ENCODE measurements around the gene PHF5A. TPM values are rescaled to one million over a fixed set of nuclear protein-coding genes. Genes with fewer than 3 reads are reported as not detected.

Gene PHF5A
- total RNA-seq, 1 donor from 2014 or later, result 50.6 TPM

DNA sequence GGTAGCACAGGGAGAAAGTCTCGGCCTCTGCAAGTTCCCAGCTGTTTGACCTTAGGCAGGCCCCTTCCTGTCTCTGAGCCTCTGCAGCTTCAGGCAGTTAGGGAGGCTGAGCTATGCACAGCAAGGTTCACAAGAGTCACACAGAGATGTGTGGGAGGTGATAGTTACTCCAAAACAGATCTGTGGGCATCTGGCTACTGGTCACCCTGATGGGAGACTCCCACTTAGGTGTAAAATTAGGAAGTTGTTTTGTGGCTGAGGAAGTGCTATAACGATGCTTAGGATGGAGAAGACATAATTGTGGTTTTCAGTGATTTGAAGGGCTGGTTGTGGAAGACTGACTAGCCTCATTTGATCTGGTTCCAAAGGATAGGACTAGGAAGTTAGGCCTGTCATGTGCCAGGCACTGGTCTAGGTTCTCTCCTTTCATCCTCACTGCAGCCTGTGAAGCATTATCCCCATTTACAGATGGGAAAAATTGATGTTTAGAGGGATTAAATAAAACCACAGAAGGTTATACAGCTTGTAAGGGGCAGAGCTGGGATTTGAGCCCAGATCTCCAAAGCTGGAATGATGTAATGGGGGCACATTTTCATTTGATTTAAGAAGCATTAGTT lies 13.9 kb upstream of the PHF5A start:
- H3K36me3 ChIP-seq (ENCODE audit: control insufficient read depth, insufficient read depth, low read length), result no peaks in the 10 kb centered on the region
- no peaks in the 10 kb centered on the region for H3K27me3 ChIP-seq (ENCODE audit: control insufficient read depth, insufficient read depth, low read length)
- TF ChIP-seq, protein P1, sequence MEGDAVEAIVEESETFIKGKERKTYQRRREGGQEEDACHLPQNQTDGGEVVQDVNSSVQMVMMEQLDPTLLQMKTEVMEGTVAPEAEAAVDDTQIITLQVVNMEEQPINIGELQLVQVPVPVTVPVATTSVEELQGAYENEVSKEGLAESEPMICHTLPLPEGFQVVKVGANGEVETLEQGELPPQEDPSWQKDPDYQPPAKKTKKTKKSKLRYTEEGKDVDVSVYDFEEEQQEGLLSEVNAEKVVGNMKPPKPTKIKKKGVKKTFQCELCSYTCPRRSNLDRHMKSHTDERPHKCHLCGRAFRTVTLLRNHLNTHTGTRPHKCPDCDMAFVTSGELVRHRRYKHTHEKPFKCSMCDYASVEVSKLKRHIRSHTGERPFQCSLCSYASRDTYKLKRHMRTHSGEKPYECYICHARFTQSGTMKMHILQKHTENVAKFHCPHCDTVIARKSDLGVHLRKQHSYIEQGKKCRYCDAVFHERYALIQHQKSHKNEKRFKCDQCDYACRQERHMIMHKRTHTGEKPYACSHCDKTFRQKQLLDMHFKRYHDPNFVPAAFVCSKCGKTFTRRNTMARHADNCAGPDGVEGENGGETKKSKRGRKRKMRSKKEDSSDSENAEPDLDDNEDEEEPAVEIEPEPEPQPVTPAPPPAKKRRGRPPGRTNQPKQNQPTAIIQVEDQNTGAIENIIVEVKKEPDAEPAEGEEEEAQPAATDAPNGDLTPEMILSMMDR (IDR thresholded peaks at IDR 0.05; ENCODE audit: insufficient read depth, low read length, poor library complexity, severe bottlenecking), result no peak
- DNase-seq (ENCODE audit: low read depth), result no peak
- H3K4me3 ChIP-seq (ENCODE audit: low read depth, low read length), result no peak overlapping the region

DNA sequence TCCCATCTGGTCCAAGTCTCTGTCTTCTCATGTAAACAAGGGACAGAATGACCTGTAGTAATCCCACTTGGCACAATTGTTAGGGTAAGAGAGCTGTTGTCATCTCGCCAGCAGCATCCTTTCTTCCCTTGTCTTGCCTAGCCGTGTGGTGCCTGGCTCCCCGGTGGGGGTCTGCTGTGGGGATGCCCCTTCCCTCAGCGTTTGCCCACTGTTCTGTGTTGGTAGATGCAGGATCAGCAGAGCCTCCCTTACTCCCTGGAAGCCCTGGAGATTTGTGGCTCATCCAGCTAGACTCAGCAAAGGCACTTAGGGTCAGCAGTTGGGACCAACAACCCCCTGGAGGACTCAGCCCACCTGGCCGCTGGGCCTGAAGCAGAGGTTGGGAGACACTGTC lies 13.4 kb upstream of the PHF5A start:
- no peak overlapping the region for H3K4me3 ChIP-seq (ENCODE audit: low read depth, low read length)
- no peaks in the 10 kb centered on the region for H3K36me3 ChIP-seq (ENCODE audit: control insufficient read depth, insufficient read depth, low read length)
- DNase-seq (ENCODE audit: low read depth), result no peak
- TF ChIP-seq, protein P1 (IDR thresholded peaks at IDR 0.05; ENCODE audit: insufficient read depth, low read length, poor library complexity, severe bottlenecking), result no peak
- no peaks in the 10 kb centered on the region for H3K27me3 ChIP-seq (ENCODE audit: control insufficient read depth, insufficient read depth, low read length)

DNA sequence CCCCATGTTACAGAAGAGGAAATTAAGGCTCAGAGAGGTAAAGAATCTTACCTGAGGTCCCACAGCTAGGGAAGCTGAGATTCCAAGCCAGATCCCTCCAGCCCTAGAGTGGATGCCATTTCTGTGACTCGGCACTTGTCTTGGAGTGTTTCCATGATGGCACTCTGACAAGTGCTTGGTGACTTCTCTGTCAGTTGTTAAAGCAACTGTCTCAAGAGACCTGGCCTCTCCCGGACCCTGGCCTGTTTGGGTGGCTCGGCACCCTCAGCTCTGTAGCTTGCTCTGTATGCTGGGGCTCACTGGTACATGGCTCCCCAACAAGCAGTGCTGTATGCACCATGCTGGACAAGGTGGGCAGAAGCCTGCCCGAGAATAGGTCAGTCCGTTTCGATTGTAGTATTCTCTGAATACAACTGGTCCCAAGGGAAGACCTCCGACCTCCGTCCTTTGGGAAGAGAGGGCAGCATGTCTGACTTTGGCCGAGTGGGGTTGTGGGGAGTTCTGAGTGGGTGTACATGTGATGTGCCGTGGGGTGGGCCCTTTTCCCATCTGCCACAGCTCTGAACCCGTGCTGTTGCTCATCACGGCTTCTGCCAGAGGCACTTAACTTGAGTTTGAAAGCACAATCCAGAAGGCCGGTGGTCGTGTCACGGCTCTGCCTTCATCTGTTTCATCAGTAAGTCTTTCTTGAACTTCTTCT lies 12.8 kb upstream of the PHF5A start:
- no peak for DNase-seq (ENCODE audit: low read depth)
- Histone ChIP-seq H3K4me3 (ENCODE audit: low read depth, low read length) (no peak overlapping the region), H3K36me3 (ENCODE audit: control insufficient read depth, insufficient read depth, low read length) (no peaks in the 10 kb centered on the region), H3K27me3 (ENCODE audit: control insufficient read depth, insufficient read depth, low read length) (no peaks in the 10 kb centered on the region)
- TF ChIP-seq, protein P1 (IDR thresholded peaks at IDR 0.05; ENCODE audit: insufficient read depth, low read length, poor library complexity, severe bottlenecking), result no peak

DNA sequence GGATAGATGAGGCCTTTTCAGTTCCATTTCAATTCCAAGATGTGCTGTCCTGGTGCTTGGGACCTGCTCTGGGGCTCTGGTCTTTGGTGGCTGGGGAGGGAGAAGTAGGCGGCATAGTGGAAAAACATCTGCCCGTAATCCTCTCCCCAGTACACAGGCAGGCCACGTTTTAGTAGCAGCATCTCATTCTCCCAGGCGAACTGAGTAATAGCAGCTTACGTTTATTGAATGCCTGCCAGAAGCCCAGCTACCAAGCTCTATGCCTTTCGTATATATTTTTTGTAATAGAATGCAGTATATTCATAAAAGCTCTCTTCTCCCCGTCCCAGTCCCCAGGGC lies 11.9 kb upstream of the PHF5A start:
- H3K4me3 ChIP-seq (ENCODE audit: low read depth, low read length), result no peak overlapping the region
- no peaks in the 10 kb centered on the region for H3K36me3 ChIP-seq (ENCODE audit: control insufficient read depth, insufficient read depth, low read length)
- H3K27me3 ChIP-seq (ENCODE audit: control insufficient read depth, insufficient read depth, low read length), result no peaks in the 10 kb centered on the region
- TF ChIP-seq, protein P1 (IDR thresholded peaks at IDR 0.05; ENCODE audit: insufficient read depth, low read length, poor library complexity, severe bottlenecking), result no peak
- DNase-seq (ENCODE audit: low read depth), result no peak

DNA sequence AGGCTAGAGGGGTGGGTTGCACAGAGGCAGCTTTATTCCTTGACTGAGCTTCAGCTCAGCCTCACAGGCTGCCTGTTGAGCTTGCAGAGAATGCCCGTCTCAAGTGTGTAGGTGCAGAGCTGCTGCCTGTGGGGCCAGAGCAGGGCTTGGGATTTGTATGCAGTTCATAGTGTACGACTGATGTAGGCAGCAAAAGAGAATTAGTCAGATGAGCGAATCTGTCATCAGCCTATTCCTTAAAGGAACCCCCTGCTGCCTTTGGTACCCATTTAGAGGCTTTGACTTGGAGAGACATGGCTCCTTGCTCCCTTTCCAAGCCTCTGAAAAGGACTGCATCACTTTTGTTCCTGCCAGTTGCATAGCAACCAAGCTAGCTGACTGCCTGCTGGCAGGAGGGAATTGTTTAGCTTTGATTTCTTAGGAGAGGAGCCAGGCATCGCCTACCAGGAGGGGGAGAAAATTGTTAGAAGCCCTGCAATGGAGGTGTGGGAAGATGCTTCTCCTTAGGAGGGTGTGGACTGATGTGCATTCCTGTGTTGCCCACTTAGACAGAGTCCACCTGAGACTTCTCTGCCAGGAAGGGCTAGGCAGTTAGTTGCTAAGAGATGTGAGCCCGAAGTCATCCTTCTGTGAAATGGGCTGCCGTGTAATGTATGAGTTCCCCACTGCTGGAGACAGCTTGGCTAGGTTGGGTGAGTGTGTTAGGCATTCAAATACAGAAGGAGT lies 11.3 kb upstream of the PHF5A start:
- TF ChIP-seq, protein P1 (IDR thresholded peaks at IDR 0.05; ENCODE audit: insufficient read depth, low read length, poor library complexity, severe bottlenecking), result no peak
- Histone ChIP-seq H3K36me3 (ENCODE audit: control insufficient read depth, insufficient read depth, low read length) (no peaks in the 10 kb centered on the region), H3K27me3 (ENCODE audit: control insufficient read depth, insufficient read depth, low read length) (no peaks in the 10 kb centered on the region), H3K4me3 (ENCODE audit: low read depth, low read length) (no peak overlapping the region)
- no peak for DNase-seq (ENCODE audit: low read depth)
